GM10847 (cell line): ENCODE results near the gene ITGB5.

Source experiments
- POLR2A ChIP-seq: IDR thresholded peaks from 2 replicates; pipeline ENCODE4 v1.6.1; 2011; ENCODE audit not compliant: insufficient read length; ENCODE audit errors: extremely low read depth

The ITGB5 gene

DNA sequence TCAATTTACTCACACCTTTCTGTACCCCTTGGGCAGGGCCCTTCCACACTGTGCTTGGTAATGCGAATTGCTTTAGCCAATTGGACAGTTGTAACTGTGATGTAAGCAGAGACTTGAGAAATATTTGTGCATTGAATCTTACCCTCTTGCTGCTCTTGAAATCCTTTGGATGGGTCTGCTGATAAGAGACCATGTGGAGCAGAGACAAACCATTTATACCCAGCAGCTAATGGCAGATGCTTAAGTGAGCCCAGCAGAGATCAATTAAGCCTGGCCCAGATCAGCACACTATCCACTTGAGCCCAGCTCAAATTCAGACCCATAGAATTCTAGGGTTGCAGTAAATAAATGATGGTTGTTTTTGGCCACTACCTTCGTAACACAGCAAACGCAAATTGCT, 28.1 kb upstream of the ITGB5 start:
- no peak for TF ChIP-seq POLR2A

DNA sequence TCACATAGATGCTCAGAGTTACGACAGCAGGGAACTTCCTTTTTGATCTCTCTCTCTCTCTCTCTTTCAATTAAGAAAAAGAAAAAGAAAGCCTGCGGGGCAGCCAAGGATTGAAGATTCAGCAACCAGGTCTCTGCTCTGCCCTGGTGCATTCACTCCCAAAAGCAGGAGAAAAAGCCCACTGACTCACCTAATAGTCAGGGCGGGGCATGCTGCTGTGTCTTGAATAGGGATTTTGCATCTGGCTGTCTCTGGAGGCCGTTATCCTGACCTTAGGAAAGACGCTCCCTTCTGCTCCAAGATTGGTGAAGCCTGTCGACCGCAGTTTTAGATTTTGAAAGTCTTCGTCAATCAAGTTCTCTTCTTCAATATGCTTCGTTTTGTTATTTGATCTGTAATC, 20.8 kb upstream of the ITGB5 start:
- no peak for TF ChIP-seq POLR2A

DNA sequence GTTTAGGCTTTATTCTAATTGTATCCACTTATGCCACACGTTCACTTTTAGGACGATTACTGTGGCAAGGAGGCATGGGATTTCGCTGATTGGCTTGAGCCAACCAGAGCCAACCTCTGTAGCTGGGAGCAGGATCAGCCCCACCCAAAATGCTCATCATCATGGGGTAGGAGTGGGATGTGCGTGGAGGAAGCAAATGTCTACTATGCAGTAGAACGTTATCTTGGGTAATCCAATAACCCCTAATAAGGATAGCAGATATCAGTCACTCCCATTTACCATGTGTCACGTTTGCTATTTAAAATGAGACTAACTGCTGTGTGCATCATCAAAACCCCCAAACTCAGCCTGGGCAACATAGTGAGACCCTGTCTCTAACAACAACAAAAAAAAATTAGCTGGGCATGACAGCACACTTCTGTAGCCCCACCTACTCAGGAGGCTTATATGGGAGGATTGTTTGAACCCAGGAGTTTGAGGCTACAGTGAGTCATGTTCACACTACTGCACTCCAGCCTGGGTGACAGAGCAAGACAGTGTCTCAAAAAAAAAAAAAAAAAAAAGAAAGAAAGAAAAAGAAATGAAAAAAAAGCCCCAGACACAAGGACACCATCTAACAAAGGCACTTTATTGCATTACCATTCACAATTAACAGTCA, 17.8 kb upstream of the ITGB5 start:
- TF ChIP-seq POLR2A: no peak

- TF ChIP-seq POLR2A: no peak
Measured at GRCh38 chr3:124903896-124904834, 17.0 kb upstream of the ITGB5 start.

- no peak for TF ChIP-seq POLR2A
Measured at GRCh38 chr3:124896824-124897526, 9.8 kb upstream of the ITGB5 start.

GRCh38 chr3:124895756-124896155, 8.6 kb upstream of the ITGB5 start:
- no peak for TF ChIP-seq POLR2A

DNA sequence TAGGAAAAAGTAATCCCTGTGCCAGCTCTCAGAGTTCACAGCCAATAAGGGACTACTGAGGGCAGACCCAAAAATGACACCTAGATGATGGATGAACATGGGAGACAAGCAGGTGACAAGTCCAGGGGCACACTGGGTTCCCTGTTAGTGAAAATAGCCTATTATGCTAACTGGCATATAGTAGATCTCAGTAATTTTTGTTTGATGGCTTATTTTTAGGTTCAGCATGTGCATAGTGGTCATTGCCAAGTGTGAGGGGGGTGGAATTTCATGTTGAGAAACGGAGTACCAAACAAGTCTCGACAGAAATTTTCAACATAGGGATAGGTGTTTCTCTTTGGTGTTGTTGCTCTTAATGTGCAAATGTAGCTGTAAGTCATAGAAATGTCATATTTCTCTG, 6.4 kb upstream of the ITGB5 start:
- no peak for TF ChIP-seq POLR2A

GRCh38 chr3:124890573-124891190, 3.5 kb upstream of the ITGB5 start:
- TF ChIP-seq POLR2A: no peak

- no peak for TF ChIP-seq POLR2A
Measured at GRCh38 chr3:124888482-124889441, 1.6 kb upstream of the ITGB5 start.

DNA sequence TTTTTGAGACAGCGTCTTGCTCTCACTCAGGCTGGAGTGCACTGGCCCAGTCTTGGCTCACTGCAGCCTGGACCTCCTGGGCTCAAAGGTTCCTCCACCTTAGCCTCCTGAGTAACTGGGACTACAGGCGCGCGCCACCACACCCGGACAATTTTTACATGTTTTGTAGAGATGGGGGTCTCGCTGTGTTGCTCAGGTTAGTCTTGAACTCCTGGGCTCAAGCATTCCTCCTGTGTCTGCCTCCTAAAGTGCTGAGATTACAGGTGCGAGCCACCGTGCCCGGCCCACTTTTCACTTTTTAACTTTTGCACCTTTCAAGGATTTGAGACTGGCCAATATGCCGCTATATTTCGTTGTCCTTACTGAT, 750 bp upstream of the ITGB5 start:
- TF ChIP-seq POLR2A: no peak

- TF ChIP-seq POLR2A: no peak
Measured at GRCh38 chr3:124886168-124887056, 753 bp downstream of the ITGB5 start.

GRCh38 chr3:124885466-124886167, 1.5 kb downstream of the ITGB5 start:
- TF ChIP-seq POLR2A: no peak

DNA sequence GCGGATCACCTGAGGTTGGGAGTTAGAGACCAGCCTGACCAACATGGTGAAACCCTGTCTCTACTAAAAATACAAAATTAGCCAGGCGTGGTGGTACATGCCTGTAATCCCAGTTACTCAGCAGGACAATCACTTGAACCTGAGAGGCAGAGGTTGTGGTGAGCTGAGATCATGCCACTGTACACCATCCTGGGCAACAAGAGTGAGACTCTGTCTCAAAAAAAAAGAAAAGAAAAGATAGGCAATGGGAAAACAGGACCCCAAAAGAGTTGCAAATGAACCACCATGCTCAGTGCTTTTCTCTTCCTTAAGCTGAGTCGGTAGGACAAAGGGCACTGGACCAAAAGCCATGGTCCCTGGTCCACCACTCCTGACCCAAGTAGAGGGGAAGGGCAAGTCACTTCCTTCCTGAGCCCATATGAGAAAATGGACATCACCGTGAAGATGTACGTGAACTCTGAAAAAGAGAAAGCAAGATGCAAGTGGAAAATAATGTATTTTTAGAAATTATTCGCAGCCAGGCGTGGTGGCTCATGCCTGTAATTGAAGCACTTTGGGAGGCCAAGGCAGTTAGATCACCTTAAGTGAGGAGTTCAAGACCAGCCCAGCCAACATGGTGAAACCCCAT, 2.6 kb downstream of the ITGB5 start:
- TF ChIP-seq POLR2A: no peak
